Memory B cell (primary cell): ENCODE results near the gene SH3BGRL.
"Not testable (repeated sequence)": the region's sequence is repeated elsewhere in the genome, so short reads cannot be mapped to it uniquely, and the experiment has no call there.

Experiments
- ATAC-seq: fragments of 150-1000 bp; cut with Tn5 transposase; 2 replicates; pipeline ENCODE4 v1.10.0; 2021; ENCODE audit warnings: low read depth, mild to moderate bottlenecking, moderate library complexity
- DNase-seq, 2 donors: peaks; one replicate each; pipeline ENCODE4 v3.0.0; 2022; ENCODE audit warnings: low spot score in 2 of 2
- H3K27ac Mint-ChIP-seq: one replicate; pipeline ENCODE4 v1.8.0; 2022; ENCODE audit warnings: mild to moderate bottlenecking, moderate library complexity, mixed read lengths
- H3K27me3 Mint-ChIP-seq: one replicate; pipeline ENCODE4 v1.8.0; 2022; ENCODE audit warnings: mixed read lengths
- H3K36me3 Mint-ChIP-seq: one replicate; pipeline ENCODE4 v1.8.0; 2022; ENCODE audit warnings: mild to moderate bottlenecking, mixed read lengths
- H3K4me1 Mint-ChIP-seq: one replicate; pipeline ENCODE4 v1.8.0; 2022; ENCODE audit warnings: mixed read lengths
- H3K4me3 Mint-ChIP-seq: one replicate; pipeline ENCODE4 v1.8.0; 2022; ENCODE audit warnings: mild to moderate bottlenecking, moderate library complexity, mixed read lengths
- H3K9me3 Mint-ChIP-seq: one replicate; pipeline ENCODE4 v1.8.0; 2022; ENCODE audit warnings: mixed read lengths

The SH3BGRL gene

GRCh38 chrX:81286608-81287007 lies 84.7 kb downstream of the SH3BGRL start:
- Mint-ChIP-seq H3K9me3 (peaks cover 12% of the 10 kb centered on the region), H3K27ac (no peak overlapping the region), H3K27me3 (no peaks in the 10 kb centered on the region), H3K4me1 (no peaks in the 10 kb centered on the region), H3K36me3 (peaks cover 28% of the 10 kb centered on the region), H3K4me3 (no peak overlapping the region)
- no peak for ATAC-seq
- no peak for DNase-seq

- H3K27me3 Mint-ChIP-seq = no peaks in the 10 kb centered on the region
- DNase-seq = no peak
- H3K9me3 Mint-ChIP-seq = peaks cover 12% of the 10 kb centered on the region
- no peak for ATAC-seq
- peaks cover 3% of the 10 kb centered on the region for H3K4me1 Mint-ChIP-seq
- H3K4me3 Mint-ChIP-seq = no peak overlapping the region
- no peak overlapping the region for H3K27ac Mint-ChIP-seq
- H3K36me3 Mint-ChIP-seq = peaks cover 36% of the 10 kb centered on the region
Measured at GRCh38 chrX:81291996-81292395, 90.1 kb downstream of the SH3BGRL start.

- Mint-ChIP-seq H3K4me1 (peaks cover 3% of the 10 kb centered on the region), H3K9me3 (peaks cover 10% of the 10 kb centered on the region), H3K27ac (no peak overlapping the region), H3K36me3 (peaks cover 36% of the 10 kb centered on the region), H3K4me3 (no peak overlapping the region), H3K27me3 (no peaks in the 10 kb centered on the region)
- ATAC-seq = no peak
- DNase-seq = no peak
Measured at GRCh38 chrX:81294101-81294500, 92.2 kb downstream of the SH3BGRL start.

GRCh38 chrX:81301877-81302276 lies 100.0 kb downstream of the SH3BGRL start:
- Mint-ChIP-seq H3K27ac (no peak overlapping the region), H3K27me3 (no peaks in the 10 kb centered on the region), H3K4me3 (no peak overlapping the region), H3K4me1 (peaks cover 7% of the 10 kb centered on the region), H3K36me3 (peaks cover 15% of the 10 kb centered on the region), H3K9me3 (no peaks in the 10 kb centered on the region)
- ATAC-seq (no peak), DNase-seq (no peak)

GRCh38 chrX:81304563-81304962 lies 102.7 kb downstream of the SH3BGRL start:
- no peaks in the 10 kb centered on the region for H3K9me3 Mint-ChIP-seq
- DNase-seq (no peak), ATAC-seq (no peak)
- H3K4me1 Mint-ChIP-seq = peaks cover 7% of the 10 kb centered on the region
- H3K4me3 Mint-ChIP-seq = no peak overlapping the region
- no peaks in the 10 kb centered on the region for H3K27me3 Mint-ChIP-seq
- H3K27ac Mint-ChIP-seq = no peak overlapping the region
- peaks cover 11% of the 10 kb centered on the region for H3K36me3 Mint-ChIP-seq

- H3K36me3 Mint-ChIP-seq = peaks cover 11% of the 10 kb centered on the region
- no peak overlapping the region for H3K27ac Mint-ChIP-seq
- no peak overlapping the region for H3K4me3 Mint-ChIP-seq
- H3K9me3 Mint-ChIP-seq = no peaks in the 10 kb centered on the region
- DNase-seq = no peak
- H3K4me1 Mint-ChIP-seq = peaks cover 7% of the 10 kb centered on the region
- no peaks in the 10 kb centered on the region for H3K27me3 Mint-ChIP-seq
- ATAC-seq = no peak
Measured at GRCh38 chrX:81305240-81305639, 103.3 kb downstream of the SH3BGRL start.

GRCh38 chrX:81308086-81308829 lies 106.4 kb downstream of the SH3BGRL start:
- DNase-seq (no peak), ATAC-seq (no peak)
- peaks cover 9% of the 10 kb centered on the region for H3K4me1 Mint-ChIP-seq
- H3K27ac Mint-ChIP-seq = no peak overlapping the region
- H3K9me3 Mint-ChIP-seq = peaks cover 2% of the 10 kb centered on the region
- H3K4me3 Mint-ChIP-seq = no peak overlapping the region
- H3K36me3 Mint-ChIP-seq = peaks cover 23% of the 10 kb centered on the region
- H3K27me3 Mint-ChIP-seq = no peaks in the 10 kb centered on the region

GRCh38 chrX:81316163-81316562 lies 114.3 kb downstream of the SH3BGRL start:
- no peak for DNase-seq
- Mint-ChIP-seq H3K36me3 (peaks cover 30% of the 10 kb centered on the region), H3K9me3 (peaks cover 4% of the 10 kb centered on the region), H3K4me3 (no peak overlapping the region), H3K27ac (no peak overlapping the region), H3K27me3 (no peaks in the 10 kb centered on the region), H3K4me1 (peaks cover 12% of the 10 kb centered on the region)
- no peak for ATAC-seq

- peaks cover 10% of the 10 kb centered on the region for H3K4me1 Mint-ChIP-seq
- H3K4me3 Mint-ChIP-seq, H3K9me3 Mint-ChIP-seq, H3K27ac Mint-ChIP-seq, DNase-seq, H3K27me3 Mint-ChIP-seq, ATAC-seq: not testable (repeated sequence)
- peaks cover 30% of the 10 kb centered on the region for H3K36me3 Mint-ChIP-seq
Measured at GRCh38 chrX:81331653-81332052, 129.8 kb downstream of the SH3BGRL start.

- peaks cover 31% of the 10 kb centered on the region for H3K36me3 Mint-ChIP-seq
- H3K27ac Mint-ChIP-seq = no peak overlapping the region
- ATAC-seq (no peak), DNase-seq (no peak)
- no peak overlapping the region for H3K4me3 Mint-ChIP-seq
- H3K9me3 Mint-ChIP-seq = peaks cover 5% of the 10 kb centered on the region
- peaks cover 5% of the 10 kb centered on the region for H3K4me1 Mint-ChIP-seq
- no peaks in the 10 kb centered on the region for H3K27me3 Mint-ChIP-seq
Measured at GRCh38 chrX:81336455-81337152, 134.7 kb downstream of the SH3BGRL start.

- peaks cover 5% of the 10 kb centered on the region for H3K9me3 Mint-ChIP-seq
- H3K36me3 Mint-ChIP-seq = peaks cover 31% of the 10 kb centered on the region
- no peak for ATAC-seq
- H3K4me3 Mint-ChIP-seq = no peak overlapping the region
- DNase-seq = no peak
- H3K4me1 Mint-ChIP-seq = no peaks in the 10 kb centered on the region
- no peak overlapping the region for H3K27ac Mint-ChIP-seq
- no peaks in the 10 kb centered on the region for H3K27me3 Mint-ChIP-seq
Measured at GRCh38 chrX:81337805-81338204, 135.9 kb downstream of the SH3BGRL start.

- Mint-ChIP-seq H3K4me1 (no peaks in the 10 kb centered on the region), H3K27ac (no peak overlapping the region), H3K9me3 (peaks cover 5% of the 10 kb centered on the region), H3K27me3 (no peaks in the 10 kb centered on the region), H3K4me3 (no peak overlapping the region), H3K36me3 (peaks cover 34% of the 10 kb centered on the region)
- ATAC-seq (no peak), DNase-seq (no peak)
Measured at GRCh38 chrX:81338924-81339323, 137.0 kb downstream of the SH3BGRL start.

- not testable (repeated sequence) for H3K27me3 Mint-ChIP-seq, H3K4me1 Mint-ChIP-seq, DNase-seq, ATAC-seq, H3K9me3 Mint-ChIP-seq, H3K27ac Mint-ChIP-seq, H3K4me3 Mint-ChIP-seq
- H3K36me3 Mint-ChIP-seq = peaks cover 20% of the 10 kb centered on the region
Measured at GRCh38 chrX:81345296-81345695, 143.4 kb downstream of the SH3BGRL start.
